HG03469 (cell line): Measurements from ENCODE around the gene ZCCHC8.

Source experiments
- ATAC-seq: cut with Tn5 transposase; IDR thresholded peaks from one replicate; pipeline ENCODE4 v1.9.1; 2021; ENCODE audit warnings: mild to moderate bottlenecking, moderate library complexity, moderate number of reproducible peaks; ENCODE audit not compliant: unreplicated experiment

The ZCCHC8 gene

DNA sequence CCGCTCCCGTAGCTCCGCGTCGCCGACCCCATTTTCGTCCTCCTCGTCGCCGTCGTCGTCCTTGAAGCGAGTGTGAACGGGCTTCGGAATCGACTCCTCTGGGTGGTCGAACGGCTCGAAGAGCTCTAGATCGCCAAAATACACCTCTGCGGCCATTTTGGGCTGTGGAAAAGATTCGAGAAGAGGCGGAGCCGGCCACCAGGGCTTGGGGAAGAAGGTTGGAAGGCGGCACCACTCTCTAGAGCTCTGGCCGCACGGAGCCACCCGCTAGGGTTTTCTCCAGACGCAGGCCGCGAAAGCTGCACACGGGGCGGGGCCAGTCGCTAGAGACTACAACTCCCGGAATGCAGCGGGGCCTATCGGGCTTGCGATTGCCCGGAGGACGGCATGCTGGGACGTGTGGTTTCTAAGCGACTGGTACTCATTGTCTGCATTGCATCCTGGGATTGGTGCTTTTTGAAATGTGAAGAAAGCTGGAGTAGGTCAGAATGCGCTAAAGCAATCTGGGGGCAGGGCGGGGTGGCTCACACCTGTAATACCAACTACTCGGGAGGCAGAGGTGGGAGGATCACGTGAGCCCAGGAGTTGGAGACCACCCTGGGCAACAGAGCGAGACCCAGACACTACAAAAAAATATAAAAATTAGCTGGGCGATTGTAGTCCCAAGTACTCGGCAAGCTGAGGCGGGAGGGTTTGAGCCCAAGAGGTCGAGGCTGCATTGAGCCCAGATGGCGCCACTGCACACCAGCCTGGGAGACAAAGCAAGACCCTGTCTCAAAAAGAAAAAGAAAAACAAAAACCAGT is at the start of gene ZCCHC8:
ZCCHC8 (minus strand) TSS at position 248 of the 804 bp plus-strand sequence; CDS start at position 156, 92 bp downstream.
- peak; percentile 87 for ATAC-seq

DNA sequence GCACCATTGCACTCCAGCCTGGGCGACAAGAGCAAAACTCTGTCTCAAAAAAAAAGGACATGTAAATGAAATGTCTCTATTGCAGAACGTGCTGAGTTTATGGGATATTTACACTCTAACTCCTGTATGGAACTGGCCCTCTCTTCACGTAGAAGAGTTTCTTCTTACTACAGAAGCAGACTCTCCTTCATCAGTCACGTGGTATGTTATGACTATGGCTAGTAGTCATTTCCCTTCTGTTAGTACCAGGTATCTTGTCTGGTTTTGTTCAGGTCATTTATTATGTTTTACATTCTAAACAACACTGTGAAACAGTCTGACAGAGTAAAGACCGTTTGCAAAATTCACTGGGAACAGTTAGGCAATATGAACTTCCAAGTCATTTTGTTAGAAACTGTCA is 46.6 kb upstream of the ZCCHC8 start:
- no peak for ATAC-seq

DNA sequence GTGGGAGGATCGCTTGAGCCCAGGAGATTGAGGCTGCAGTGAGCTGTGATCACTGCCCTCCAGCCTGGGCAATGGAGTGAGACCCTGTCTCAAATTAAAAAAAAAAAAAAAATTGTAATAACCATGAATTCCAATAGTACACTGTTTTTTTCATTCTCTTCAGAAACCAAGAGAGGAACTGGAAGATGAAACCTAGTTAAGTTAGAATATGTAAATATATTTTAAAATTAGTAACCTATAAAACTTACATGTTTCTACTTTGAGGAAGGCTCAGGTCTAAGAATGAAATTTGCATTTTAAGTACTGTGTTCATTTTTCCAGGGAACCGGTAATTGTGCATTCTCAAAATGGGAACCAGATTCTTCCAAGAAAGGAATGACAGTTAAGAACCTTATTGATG is 45.1 kb upstream of the ZCCHC8 start:
- ATAC-seq = no peak

DNA sequence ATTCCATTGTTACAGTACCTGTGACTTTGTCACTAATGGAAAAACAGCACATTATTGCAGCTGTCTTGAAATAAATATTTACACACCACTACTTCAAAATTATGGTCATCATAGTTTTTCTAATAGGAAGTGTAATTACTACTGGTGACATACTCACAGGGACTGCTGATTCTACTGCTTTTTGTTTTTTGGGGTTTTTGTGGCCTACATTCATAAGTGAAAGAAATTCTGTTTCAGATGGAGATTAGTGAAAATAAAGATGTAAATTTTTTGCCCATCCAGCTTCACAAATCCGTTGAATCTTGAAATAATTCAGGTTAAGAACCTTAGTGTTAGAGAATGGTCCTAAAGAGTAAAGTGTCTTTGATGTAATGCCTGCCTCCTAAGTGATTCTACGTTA is 43.8 kb upstream of the ZCCHC8 start:
- ATAC-seq = no peak

DNA sequence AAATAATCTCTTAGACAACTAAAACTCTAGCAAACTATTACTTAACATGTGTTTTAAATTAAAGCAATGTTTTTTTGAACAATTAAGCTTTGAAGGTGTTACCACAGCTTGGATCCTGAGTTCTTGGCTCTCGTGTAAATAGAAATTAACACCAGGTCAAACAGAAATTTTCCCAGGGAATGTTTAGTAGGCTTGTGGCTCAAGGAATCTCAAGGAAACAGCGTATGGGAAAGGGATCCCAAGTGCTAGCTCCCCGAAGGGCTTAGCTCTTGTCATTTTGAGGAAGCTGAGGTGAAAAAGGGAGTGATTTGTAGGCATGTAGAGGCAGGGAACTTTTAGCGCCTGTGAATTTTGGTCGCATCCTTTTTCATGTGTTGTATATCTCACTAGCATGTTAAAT is 37.8 kb upstream of the ZCCHC8 start:
- ATAC-seq = no peak

DNA sequence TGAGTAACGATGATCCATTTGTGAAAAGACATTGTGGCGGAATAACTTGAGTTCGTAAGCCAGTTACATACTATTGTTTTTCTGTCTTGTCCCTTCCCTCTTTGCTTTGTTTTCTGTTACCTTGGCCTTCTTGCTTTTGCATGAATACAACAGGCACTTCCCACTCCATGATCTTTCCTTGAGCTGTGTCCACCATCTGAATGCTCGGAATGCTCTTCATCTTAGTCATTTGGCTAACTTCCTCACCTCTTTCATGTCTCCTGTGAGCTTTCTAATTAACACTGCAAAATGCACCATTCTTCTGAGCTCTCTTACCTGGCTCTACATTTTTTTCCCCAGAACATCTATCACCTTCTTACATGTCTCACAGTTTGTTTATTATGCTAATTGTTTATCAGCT is 36.3 kb upstream of the ZCCHC8 start:
- no peak for ATAC-seq

DNA sequence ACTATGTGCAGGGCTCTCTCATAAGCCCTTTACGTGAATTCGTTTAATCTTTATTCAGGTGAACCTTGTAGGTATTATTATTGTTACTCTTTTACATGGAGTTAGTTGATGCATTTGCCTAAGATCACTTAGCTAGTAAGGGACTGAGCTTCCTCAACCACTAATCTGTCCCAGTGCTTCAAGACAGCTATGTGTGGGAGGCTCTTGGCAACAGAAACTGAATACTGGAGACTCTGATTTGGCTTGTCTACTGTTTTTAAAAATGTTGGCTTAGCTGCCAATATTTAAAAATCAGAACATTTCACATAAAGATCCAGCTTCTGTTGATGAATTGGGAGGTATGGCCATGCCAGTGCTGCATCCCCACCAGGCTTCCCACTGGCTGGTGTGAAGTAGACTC is 33.1 kb upstream of the ZCCHC8 start:
- ATAC-seq = no peak

DNA sequence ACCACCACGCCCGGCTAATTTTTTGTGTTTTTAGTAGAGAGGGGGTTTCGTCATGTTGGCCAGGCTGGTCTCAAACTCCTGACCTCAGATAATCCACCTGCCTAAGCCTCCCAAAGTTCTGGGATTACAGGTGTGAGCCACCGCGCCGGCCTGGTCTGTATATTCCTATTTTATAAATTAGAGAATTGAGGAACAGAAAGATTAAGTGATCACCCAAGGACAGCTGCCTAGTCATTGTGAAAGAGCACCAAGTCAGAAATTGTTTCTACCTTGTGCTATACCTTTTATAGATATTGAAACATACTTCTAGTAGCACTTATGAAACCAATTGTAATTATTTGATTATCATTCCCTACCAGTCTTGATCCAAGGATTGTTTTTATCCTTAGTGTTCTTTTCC is 28.3 kb upstream of the ZCCHC8 start:
- ATAC-seq = no peak

DNA sequence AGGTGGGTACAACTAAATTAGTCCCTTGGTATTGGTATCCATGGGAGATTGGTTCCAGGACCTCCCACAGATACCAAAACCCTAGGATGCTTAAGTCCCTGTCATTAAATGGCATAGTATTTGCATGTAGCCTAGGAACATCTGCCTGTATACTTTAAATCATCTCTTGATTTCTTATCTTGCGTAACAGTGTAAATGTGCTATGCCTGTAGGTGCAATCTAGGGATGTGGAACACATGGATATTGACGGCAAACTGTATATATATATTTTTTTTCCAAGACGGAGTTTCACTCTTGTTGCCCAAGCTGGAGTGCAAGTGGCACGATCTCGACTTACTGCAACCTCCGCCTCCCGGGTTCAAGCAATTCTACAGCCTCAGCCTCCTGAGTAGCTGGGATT is 27.9 kb upstream of the ZCCHC8 start:
- no peak for ATAC-seq

DNA sequence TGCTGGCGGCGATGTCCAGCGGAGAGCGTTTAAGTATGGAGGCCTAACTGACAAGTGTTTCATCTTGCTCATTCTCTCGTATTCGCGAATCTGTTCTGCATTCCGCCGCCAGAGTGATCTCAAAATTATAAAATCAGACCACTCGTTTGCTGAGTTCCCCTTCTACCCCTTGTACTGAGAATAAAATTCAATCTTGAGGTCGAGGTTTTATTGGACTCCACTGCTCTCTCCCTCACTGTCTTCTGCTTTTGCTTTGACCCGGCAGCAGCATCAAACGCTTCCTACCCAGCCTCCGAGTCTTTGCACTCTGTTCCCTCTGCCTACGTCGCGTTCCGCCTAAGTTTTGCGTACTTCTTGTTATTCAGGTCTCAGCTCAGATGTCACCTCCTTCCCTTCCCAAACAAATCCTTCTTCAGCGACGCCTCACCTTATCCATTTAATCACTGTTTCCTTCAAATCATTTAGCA is 26.8 kb upstream of the ZCCHC8 start:
- no peak for ATAC-seq

DNA sequence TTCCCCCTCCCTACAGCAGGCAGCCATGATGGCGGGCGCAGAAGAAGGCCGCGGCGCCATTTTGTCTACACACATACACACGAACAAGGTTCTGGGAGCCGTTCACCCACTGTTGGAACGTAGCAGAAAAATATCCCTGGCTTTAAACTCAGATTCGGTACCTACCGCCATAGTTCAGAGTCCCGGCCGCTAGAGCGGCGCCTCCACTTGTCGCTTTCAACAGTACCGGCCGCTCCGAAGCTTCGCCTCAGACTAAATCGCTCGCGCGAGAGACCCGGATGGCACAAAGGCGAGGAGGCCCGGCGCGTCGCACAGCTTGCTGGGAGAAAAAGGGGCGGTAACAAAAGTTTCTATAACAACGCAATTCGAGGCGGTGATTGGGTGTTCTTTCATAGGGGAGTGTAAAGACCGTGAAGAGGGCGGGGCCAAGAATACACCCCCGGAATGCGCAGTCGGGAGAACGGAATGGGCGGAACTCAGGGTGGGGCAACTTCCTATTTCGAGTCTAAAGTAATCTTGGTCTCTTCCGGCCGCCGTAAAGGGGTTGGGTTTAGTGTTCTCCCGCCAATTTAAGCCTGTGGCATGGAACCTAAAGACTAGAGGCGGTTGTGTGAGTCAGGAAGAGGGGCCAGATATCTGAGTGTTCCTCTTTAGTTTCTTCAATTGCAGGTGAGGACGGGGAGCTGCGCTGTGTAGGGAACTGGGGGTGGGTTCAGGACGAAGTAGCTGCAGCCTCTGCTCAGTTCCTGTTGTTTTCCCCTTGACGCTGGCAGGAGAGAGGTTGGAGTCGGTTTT is 26.1 kb upstream of the ZCCHC8 start, which contains the start of the genes KNTC1 and RSRC2:
KNTC1 (plus strand) TSS at position 567 of the 795 bp plus-strand sequence. CDS start 2,815 bp downstream, outside the sequence.
RSRC2 (minus strand) TSS at position 254 of the 795 bp plus-strand sequence; CDS start at position 171, 83 bp downstream.
- ATAC-seq = peak; percentile 87

DNA sequence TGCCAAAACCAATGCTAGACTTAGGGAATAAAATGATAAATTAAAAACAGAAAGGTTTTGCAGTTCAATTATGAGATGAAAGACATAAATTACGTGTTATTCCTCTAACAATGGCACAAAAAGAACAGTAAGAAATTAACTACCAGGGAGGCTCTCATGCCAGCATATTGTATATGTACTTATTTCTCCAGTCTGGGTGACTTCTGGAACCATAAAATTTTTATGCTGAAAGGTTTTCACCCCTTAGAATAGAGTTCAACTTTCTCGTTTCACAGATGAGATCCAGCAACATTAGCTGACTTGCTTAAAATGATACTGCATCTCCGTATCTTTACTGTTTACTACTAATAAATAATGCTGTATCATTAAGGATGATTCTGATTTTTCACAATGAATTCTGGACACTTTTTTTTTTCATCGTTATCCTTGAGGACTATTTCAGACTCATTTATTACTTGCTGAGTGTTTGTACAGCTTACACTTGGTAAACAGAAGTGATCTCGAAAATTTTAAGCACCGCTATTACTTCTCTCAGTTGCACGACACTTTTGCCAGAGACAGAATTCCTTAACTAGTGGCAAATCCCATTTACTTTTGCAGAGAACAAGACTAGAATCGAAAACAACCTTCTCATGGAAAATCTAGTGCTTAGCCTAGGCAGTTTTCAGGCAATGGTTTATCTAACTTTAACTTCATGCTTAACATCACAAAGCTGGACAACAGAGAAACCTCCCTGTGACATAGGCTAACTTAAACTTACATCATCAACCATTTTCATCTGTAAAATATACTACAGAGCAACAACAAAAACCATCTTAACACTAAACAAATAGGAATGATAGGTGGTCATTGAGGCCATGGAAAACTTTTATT is 23.4 kb upstream of the ZCCHC8 start:
- no peak for ATAC-seq

DNA sequence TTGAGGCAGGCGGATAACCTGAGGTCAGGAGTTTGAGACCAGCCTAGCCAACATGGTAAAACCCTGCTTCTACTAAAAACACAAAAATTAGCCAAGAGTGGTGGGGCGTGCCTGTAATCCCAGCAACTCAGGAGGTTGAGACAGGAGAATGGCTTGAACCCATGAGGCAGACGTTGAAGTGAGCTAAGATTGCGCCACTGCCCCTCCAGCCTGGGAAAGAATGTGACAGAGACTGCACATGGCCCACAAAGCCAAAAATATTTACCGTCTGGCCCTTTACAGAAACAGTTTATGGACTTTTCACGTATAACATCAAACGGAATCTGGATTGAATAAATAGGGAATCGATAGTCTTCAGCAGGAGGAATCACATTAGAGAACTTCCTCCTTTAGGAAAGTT is 22.5 kb upstream of the ZCCHC8 start:
- ATAC-seq = no peak

DNA sequence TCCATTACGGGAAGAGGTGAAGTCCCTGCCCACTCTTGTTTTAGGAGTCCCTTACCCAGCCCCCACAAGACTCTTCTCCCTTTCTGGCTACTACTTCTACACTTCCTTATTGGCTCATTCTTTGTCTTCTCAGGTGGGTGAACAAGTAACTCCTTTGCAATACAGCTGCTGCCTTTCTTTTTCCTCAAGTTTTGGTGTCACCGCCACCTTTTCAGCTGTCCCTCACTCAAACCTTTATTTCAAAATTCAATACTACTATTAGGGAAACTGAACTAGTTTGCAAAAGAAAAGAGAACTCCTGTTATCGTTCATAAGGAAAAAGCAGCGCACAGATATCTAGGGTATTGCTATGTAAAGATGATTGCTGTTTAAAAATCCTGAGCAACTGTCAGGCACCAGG is 19.9 kb upstream of the ZCCHC8 start:
- ATAC-seq = no peak

DNA sequence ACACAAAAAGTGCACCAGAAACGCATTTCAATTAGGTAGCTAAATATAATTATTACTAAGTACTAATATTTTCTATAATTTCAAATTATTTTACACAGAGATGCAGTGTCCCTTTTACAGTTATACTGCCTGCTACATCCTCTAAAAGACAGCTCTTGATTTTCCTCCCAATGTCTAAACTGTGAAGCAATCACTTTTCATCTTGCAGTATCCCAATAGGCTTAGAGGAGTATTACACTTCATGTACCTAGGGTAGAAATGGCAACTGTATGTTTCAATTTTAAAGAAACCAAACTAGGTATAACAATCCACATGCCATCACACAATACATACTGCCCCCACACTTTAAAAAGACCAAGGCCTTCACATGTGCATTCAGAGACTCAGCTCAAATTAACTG is 18.7 kb upstream of the ZCCHC8 start:
- no peak for ATAC-seq

DNA sequence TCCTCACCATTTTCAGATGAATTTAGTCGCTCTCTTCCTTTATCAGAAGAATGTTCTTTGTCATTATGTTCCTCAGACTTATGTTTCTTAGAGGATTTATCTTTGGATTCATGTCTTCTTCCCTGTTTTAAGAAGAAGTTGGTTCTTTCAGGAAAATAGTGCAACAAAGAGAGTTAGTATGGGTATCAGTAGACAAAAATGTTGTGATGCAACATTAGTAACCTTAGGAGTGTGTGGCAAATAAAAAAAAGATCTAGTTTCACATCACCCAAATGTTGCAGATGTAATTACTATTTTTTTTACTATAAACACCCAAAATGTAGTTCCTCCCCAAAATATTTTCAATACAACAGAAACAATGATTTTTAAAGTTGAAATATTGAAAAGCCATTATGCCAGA is 18.2 kb upstream of the ZCCHC8 start:
- ATAC-seq = no peak

DNA sequence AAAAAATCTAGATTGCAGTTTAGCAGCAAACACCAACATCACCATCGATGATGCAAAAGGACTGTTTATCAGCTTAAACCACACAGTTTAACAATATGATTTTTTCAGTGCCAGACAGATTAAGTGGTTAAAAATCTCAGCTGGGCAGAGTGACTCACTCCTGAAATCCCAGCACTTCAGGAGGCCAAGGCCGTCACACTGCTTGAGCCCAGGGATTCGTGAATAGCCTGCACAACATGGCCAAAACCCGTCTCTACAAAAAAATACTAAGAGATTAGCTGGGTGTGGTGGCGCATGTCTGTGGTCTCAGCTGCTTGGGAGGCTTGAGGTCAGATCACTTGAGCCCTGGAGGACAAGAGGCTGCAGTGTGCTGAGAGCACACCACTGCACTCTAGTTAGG is 17.1 kb upstream of the ZCCHC8 start:
- ATAC-seq = no peak

DNA sequence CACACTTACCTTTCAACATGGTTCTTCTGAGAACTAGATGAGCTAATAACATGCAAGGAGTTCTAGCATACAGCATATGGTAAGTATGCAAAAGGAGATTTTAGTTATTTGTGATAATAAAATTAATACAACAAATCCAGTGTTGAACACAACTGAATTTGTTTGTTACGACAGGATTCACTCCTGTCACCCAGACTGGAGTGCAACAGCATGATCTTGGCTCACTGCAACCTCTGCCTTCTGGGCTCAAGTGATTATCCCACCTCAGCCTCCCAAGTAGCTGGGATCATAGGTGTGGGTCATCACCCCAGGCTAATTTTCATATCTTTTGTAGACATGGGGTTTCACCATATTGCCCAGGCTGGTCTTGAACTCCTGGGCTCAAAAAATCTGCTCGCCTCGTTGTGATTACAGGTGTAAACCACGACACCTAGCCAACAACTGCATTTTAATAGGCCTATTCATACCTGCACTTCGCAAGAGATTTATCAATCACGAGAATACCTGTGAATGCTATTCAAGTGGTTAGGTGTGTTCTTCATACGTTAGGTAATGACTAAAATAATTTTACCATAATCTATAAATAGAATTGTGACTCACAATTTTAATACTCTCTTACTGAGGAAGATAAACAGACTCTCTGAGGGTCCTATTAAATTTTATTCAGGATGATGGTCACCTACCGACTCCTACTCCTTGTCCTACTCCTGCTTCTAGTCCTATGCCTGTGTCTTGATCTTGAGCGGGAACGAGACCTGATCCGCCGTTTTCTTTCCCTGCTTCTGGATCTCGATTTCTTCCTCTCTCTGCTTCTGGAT is 16.0 kb upstream of the ZCCHC8 start:
- ATAC-seq = no peak

DNA sequence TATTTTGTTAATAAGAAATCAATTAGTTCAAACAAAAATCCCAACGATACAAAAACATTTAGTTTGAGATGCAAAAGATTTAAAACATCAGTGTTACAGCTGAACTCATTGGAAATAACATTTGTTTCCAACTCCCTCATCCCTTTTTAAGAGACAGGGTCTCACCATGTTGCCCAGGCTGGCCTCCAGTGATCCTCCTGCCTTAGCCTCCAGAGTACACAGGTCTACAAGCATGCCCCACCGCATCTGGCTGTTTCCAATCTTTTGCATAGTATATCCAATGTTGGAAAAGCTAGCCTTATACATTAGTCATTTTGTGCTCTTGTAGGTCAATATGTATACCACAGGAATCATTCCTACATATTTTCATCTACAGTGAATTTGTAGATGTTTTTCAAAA is 14.5 kb upstream of the ZCCHC8 start:
- no peak for ATAC-seq

DNA sequence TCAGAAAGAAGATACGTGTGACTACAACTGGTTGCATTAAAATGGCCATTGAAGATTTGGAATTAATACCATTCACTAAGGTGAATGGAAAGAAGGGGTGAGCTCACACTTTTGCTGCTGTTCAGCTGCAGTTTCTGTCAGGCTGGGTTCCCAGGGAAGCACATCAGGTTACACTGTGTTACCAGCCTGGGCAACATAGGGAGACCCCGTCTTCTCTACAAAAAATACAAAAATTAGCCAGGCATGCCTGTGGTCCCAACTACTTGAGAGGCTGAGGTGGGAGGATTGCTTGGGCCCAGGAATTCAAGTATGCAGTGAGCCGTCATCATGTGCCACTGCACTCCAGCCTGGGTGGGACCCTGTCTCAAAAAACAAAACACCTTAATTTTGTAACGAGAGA is 12.9 kb upstream of the ZCCHC8 start:
- no peak for ATAC-seq
